Muscle layer of duodenum (tissue), 2 donors: ENCODE results near the gene TNFSF15.

ENCODE experiments used
- H3K27ac ChIP-seq: one replicate; pipeline ENCODE4 v1.7.0; 2013; ENCODE audit warnings: mild to moderate bottlenecking, low read length
- H3K27me3 ChIP-seq: one replicate; pipeline ENCODE4 v1.7.0; 2013; ENCODE audit warnings: low read depth, mild to moderate bottlenecking, control low read depth, low read length
- H3K36me3 ChIP-seq, 2 donors: one replicate each; pipeline ENCODE4 v1.7.0; 2013; ENCODE audit warnings: low read length in 2 of 2, control low read depth in 1 of 2, mild to moderate bottlenecking in 1 of 2; ENCODE audit not compliant: insufficient read depth in 2 of 2, control insufficient read depth in 1 of 2
- H3K4me1 ChIP-seq, 2 donors: one replicate each; pipeline ENCODE4 v1.7.0; 2013; ENCODE audit warnings: low read length in 2 of 2, mild to moderate bottlenecking in 2 of 2, control low read depth in 1 of 2, moderate library complexity in 1 of 2; ENCODE audit not compliant: insufficient read depth in 2 of 2, control insufficient read depth in 1 of 2
- H3K4me3 ChIP-seq, 2 donors: one replicate each; pipeline ENCODE4 v1.7.0; 2013; ENCODE audit warnings: low read length in 2 of 2, low read depth in 1 of 2, mild to moderate bottlenecking in 1 of 2
- H3K9me3 ChIP-seq, 2 donors: one replicate each; pipeline ENCODE4 v1.7.0; 2013; ENCODE audit warnings: low read length in 2 of 2, control low read depth in 1 of 2, mild to moderate bottlenecking in 1 of 2; ENCODE audit not compliant: control insufficient read depth in 1 of 2
- donor health status: healthy.

The TNFSF15 gene

DNA sequence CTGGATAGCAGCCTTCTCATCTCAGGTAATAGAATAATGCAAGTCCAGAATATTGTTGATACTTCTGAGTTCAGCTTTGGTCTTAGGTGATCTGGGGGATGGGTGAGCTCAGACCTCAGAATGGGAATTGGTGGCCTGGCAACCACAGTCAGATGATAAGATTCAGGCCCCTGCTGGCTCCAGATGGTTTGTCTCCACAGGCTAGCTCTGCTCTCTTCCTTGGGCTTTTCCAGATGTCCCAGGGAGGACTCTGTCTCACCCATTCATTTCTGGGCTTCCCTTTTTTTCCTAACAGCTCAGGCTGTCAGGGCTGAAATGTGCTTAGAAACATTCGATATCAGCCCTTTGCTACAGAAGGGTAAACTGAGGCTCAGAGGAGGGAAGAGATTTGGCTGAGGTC, 17.6 kb upstream of the TNFSF15 start:
- no peaks in the 10 kb centered on the region for H3K36me3 ChIP-seq
- H3K27me3 ChIP-seq: no peaks in the 10 kb centered on the region
- H3K27ac ChIP-seq: no peak overlapping the region
- no peaks in the 10 kb centered on the region for H3K9me3 ChIP-seq
- no peak overlapping the region for H3K4me3 ChIP-seq
- H3K4me1 ChIP-seq: no peaks in the 10 kb centered on the region

DNA sequence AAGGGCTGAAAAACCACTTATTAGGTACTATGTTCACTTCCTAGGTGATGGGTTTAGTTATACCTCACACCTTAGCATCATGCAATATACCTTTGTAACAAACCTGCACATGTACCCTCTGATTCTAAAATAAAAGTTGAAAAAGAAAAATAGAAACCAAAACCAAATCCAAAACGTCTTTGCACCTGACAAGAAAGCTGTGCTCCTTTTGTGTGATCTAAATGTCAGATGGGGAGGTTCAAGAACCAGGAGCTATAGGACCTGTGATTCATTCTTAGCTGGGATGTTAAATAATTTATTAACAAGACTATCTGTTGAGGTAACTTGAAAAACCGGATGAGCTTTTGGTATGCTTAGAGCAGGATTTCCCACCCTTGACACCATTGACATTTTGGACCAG, 16.9 kb upstream of the TNFSF15 start:
- no peaks in the 10 kb centered on the region for H3K27me3 ChIP-seq
- no peaks in the 10 kb centered on the region for H3K9me3 ChIP-seq
- H3K4me3 ChIP-seq: no peak overlapping the region
- H3K36me3 ChIP-seq: no peaks in the 10 kb centered on the region
- H3K4me1 ChIP-seq: no peaks in the 10 kb centered on the region
- H3K27ac ChIP-seq: no peak overlapping the region

DNA sequence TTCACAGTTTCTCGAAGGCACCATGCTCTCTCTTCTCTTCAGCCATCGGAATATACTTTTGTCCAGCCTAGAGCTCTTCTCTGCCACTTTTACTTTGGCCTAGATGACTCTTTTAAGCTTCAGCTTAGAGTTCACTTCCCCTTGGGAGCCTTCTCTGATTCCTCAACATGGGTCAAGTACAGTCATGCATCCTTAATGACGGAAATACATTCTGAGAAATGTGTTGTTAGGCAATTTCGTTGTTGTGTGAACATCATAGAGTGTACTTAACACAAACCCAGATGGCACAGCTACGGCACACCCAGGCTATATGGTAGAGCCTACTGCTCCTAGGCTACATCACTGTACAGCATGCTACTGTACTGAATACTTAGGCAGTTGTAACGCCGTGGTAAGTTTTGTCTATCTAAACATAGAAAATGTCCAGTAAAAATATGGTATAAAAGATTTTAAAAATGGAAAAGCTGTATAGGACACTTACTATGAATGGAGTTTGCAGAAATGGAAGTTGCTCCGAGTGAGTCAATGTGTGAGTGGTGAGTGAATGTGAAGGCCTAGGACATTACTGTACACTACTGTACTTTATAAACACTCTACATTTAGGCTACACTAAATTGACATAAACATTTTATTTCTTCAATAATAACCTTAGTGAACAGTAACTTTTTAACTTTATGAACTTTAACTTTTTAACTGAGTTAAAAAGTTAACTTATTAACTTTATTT, 15.1 kb upstream of the TNFSF15 start:
- Histone ChIP-seq H3K9me3 (no peaks in the 10 kb centered on the region), H3K4me3 (no peak overlapping the region), H3K27me3 (no peaks in the 10 kb centered on the region), H3K27ac (no peak overlapping the region), H3K4me1 (no peaks in the 10 kb centered on the region), H3K36me3 (no peaks in the 10 kb centered on the region)

DNA sequence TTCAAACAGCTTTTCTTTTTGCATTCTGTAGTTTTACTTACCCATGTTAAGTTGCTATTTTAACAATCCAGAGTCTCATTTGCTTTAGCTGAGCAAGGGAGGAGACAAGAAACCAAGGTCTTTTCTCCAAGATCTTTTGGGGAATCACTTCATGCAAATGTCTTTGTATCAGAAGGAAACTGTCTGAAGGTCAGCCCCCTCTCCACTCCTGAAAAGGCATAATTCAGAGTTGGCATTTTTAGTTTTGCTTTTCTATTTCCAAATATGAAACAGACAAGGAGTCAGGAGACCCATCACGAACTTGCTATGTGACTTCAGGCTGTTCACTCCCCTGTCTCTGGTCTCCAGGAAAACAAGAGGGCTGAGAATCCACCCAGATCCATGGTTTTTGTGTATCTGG, 12.3 kb upstream of the TNFSF15 start:
- H3K36me3 ChIP-seq: no peaks in the 10 kb centered on the region
- H3K27me3 ChIP-seq: no peaks in the 10 kb centered on the region
- no peaks in the 10 kb centered on the region for H3K9me3 ChIP-seq
- H3K27ac ChIP-seq: no peak overlapping the region
- no peak overlapping the region for H3K4me3 ChIP-seq
- H3K4me1 ChIP-seq: no peaks in the 10 kb centered on the region

DNA sequence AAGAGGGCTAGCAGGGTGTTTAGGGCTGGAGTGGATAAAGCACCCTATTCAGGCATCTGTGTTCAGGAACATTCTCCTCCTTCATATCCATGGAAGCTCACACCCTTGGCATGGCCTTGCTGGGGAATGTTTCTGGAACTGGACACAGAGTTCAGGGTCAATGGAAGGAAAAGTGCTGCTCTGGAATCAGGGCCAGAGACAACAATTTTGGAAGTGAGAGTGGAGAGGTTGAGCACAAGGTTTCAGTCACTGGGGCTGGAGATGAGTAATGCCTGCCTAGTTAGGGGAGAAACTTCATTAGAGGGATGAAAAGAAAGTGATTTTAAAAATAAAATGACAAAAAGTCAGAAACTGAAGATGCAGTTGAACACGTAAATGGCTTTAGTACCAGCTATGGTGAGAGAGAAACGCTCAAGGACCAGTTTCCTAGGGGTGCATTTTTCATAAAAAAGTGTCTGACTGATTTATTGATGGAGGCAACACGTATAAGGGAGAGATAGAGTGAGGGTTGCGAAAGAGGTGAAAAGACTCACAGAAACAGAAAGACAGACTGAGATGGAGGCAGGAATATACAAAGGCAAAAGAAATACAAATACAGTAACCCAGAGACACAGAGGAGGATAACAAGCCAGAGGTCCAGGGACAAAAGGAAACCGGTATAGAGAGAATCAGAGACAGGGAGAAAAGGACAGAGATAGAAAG, 8.0 kb upstream of the TNFSF15 start:
- Histone ChIP-seq H3K9me3 (no peaks in the 10 kb centered on the region), H3K36me3 (no peaks in the 10 kb centered on the region), H3K27ac (no peak overlapping the region), H3K4me1 (no peaks in the 10 kb centered on the region), H3K4me3 (no peak overlapping the region), H3K27me3 (no peaks in the 10 kb centered on the region)

DNA sequence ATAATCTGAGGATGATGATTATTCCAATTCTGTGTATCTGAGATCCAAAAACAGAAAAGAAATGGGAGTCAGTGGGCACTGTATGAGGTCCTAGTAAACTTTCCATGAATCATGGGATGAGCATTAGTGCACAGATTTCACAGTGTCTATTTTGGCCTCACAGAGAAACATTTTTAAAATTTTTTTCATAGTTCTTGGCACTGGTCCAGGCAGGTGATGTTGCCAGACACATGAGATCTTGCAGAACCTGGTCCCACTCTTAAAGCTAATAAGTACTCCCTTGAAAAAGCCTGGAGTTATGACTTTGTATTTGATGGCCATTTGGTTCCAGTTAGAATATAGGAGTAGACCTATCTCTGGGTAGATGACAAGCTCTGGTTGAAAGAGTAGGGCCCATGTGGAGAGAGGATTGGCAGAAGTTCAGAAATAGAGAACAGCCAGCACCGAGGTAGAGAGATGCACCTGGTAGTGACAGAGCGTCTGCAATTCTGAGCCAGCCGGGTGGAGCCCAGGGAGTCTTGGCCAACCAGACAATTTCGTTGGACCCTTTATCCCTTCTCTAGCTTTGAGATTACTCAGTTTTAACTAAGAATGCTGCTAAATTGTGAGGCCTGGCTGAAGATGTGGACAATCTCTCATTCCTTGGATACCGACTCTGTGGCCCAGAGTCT, 6.3 kb upstream of the TNFSF15 start:
- Histone ChIP-seq H3K9me3 (no peaks in the 10 kb centered on the region), H3K27ac (no peak overlapping the region), H3K4me1 (no peaks in the 10 kb centered on the region), H3K27me3 (no peaks in the 10 kb centered on the region), H3K36me3 (no peaks in the 10 kb centered on the region), H3K4me3 (no peak overlapping the region)

DNA sequence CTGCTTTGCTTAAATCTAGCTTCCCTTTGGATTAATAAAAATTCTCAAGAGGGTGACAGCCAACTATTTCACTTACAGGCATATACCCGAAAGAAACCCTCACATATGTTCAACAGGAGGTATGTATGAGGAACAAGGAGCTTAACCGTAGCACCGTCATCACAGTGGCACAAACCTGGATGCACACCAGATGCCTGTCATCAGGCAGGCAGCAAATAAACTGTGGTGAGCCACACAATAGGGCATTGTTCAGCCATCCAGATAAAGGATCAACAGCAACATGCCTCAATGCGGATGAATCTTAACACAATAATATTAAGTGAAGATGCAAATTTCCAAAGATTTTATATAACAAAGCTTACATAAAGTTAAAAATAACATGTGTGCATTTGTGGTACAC, 5.5 kb upstream of the TNFSF15 start:
- H3K4me1 ChIP-seq: peaks cover 0 to 4% of the 10 kb centered on the region in 2 donors
- H3K27me3 ChIP-seq: no peaks in the 10 kb centered on the region
- H3K9me3 ChIP-seq: no peaks in the 10 kb centered on the region
- H3K36me3 ChIP-seq: no peaks in the 10 kb centered on the region
- H3K4me3 ChIP-seq: no peak overlapping the region
- H3K27ac ChIP-seq: no peak overlapping the region

DNA sequence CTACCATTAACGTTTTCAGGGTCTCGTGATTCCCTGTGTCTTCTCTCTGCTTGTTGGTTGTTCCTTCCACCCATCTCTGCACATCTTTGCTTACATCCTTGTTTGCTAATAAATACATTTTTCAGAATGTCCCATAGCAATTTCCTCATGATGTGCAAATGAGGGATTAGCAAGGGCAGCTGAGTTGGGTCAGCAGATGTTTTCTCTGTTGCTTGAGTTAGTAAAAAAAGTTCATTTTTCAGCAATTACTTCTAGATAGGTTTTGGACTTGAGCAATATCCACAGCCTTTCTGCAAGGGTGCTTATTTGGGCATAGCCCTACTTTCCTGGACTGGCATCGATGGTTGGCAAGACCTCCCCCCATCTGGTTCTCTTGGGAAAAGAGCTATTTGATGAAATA, 4.8 kb upstream of the TNFSF15 start:
- Histone ChIP-seq H3K4me3 (no peak overlapping the region), H3K27ac (no peak overlapping the region), H3K9me3 (no peaks in the 10 kb centered on the region), H3K27me3 (no peaks in the 10 kb centered on the region), H3K36me3 (no peaks in the 10 kb centered on the region), H3K4me1 (peaks cover 0 to 8% of the 10 kb centered on the region in 2 donors)

DNA sequence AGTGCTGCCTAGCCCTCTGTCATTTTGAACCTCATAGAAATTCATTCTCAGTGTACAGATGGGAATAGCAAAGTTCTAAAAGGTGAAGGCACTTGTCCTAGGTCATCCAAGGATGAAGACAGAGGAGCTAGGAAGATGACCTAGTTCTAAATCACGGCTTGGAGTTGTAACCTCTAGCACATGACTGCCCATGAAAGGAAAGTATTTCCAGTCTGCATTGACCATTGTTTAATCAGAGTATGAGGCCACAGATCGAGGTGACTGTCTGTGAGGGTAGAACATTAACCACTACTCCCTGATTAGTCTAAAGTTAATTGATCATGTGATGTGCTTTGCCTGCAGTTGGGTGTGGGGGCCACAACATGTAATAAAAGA, 674 bp upstream of the TNFSF15 start:
- peak overlapping the region; percentile 51 to 54 for H3K4me3 ChIP-seq
- H3K27ac ChIP-seq: peak overlapping the region; percentile 56

DNA sequence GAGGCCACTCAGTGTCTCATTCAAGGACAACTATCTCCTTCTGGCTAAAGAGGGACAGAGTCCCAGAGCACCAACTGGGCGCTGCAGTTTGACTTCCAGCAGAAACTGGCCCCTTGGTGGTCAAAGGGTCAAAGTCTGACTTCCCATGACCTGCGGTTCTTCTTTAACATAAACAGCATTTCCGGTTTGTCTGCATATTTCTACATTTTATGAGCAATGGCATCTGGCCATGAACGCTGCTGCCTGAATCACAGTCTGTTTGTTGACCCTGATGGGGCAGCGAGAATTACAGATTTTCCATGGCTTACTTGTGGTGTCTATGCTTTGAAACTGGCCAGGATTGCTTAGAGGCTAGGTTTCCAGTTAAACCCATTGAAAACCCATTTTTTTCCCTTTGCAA, 1.3 kb downstream of the TNFSF15 start:
- peaks cover 7 to 12% of the 10 kb centered on the region in 2 donors for H3K4me1 ChIP-seq
- H3K36me3 ChIP-seq: no peaks in the 10 kb centered on the region
- H3K27ac ChIP-seq: peak overlapping the region; percentile 56
- no peaks in the 10 kb centered on the region for H3K27me3 ChIP-seq
- peak overlapping the region; percentile 15 to 44 for H3K4me3 ChIP-seq
- H3K9me3 ChIP-seq: no peaks in the 10 kb centered on the region

More for the DNA sequence above, 674 bp upstream of the TNFSF15 start:
- Histone ChIP-seq H3K36me3 (no peaks in the 10 kb centered on the region), H3K4me1 (peaks cover 7 to 8% of the 10 kb centered on the region in 2 donors), H3K27me3 (no peaks in the 10 kb centered on the region), H3K9me3 (no peaks in the 10 kb centered on the region)

DNA sequence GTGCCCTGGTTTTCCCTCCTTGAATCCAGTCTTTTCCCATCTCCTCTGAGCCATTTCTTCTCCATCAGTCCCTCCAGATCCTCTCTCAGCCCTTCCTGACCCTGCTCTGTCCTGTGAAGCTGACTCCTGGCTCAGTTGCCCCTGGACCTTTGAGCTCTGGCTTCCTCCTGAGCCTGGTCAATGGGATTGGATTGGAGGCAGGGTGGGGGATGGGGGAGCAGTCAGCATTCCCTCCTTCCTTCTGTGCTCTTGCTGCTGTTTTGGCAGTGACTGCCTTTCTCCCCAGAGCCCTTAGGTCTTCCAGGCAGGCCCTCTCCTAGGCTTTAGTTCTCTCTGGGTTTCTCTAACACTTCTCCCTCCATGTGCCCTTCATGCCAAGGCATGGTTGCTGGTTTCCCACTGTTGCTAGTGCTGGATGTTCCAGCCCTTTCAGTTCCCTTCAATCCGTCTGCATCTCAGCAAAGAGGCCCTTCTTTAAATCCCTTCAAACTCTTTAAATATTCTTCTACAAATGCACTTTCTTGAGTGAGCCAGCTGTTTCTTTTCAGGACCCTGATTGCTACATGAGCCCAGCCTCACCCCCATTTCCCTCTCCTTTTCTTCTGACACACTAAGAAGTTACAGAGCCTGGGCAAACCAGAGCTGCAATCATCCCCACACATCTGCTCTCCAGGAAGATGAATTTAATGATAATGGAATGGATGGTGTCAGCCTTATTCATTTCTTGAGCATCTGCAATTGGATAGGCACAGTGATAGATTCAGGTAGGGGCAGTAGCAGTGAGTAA, 2.2 kb downstream of the TNFSF15 start:
- Histone ChIP-seq H3K36me3 (no peaks in the 10 kb centered on the region), H3K9me3 (no peaks in the 10 kb centered on the region), H3K27me3 (no peaks in the 10 kb centered on the region), H3K27ac (peak overlapping the region; percentile 19), H3K4me3 (peak overlapping the region; percentile 15 to 44), H3K4me1 (peaks cover 7 to 12% of the 10 kb centered on the region in 2 donors)
